A673 (cell line): ENCODE data around the gene RALGAPA1. TPM values are rescaled to one million over a fixed set of nuclear protein-coding genes. Genes with fewer than 3 reads are reported as not detected.
"Not testable (repeated sequence)": the region's sequence is repeated elsewhere in the genome, so short reads cannot be mapped to it uniquely, and the experiment has no call there.

ENCODE experiments used
- BruUV-seq: library from RNA; stranded (reverse); fragments of 400-500 nt; replicated peaks from 2 replicates; lab custom pipeline; 2021; lab: Mats Ljungman, UMichigan
- CTCF ChIA-PET: fragments of 300-600 bp; sonication (Branson Sonifier 250); formaldehyde crosslinking; loops from one replicate; lab custom pipeline; 2022; ENCODE audit warnings: antibody characterized with exemption; lab: Charles Lee
- POLR2A ChIA-PET: fragments of 300-600 bp; sonication (Branson Sonifier 250); formaldehyde crosslinking; loops from one replicate; lab custom pipeline; 2022; ENCODE audit warnings: antibody characterized with exemption; ENCODE audit not compliant: low non-redundant PET; lab: Charles Lee
- DNase-seq: peaks from one replicate; pipeline ENCODE4 v3.0.0-alpha.2; 2015; ENCODE audit warnings: low spot score
- H3K27ac ChIP-seq: fragments of 200-600 bp; sonication (generic); 2 replicates; pipeline ENCODE4 v1.5.1; 2016; ENCODE audit warnings: mixed run types, low read depth, mild to moderate bottlenecking, mixed read lengths, antibody characterized with exemption, low read length; ENCODE audit not compliant: poor library complexity, severe bottlenecking
- H3K27me3 ChIP-seq: fragments of 200-600 bp; sonication (generic); replicated peaks from 2 replicates; pipeline ENCODE4 v1.6.1; 2017; ENCODE audit warnings: mixed run types, low read depth, mild to moderate bottlenecking, mixed read lengths, antibody characterized with exemption, low read length; ENCODE audit not compliant: insufficient read depth, poor library complexity
- H3K36me3 ChIP-seq: fragments of 200-600 bp; sonication (generic); 2 replicates; pipeline ENCODE4 v1.6.1; 2016; ENCODE audit warnings: mixed run types, mild to moderate bottlenecking, mixed read lengths, antibody characterized with exemption, low read length; ENCODE audit not compliant: insufficient read depth, poor library complexity, severe bottlenecking
- H3K4me1 ChIP-seq: fragments of 200-600 bp; sonication (generic); 2 replicates; pipeline ENCODE4 v1.6.1; 2017; ENCODE audit warnings: mixed run types, mild to moderate bottlenecking, mixed read lengths, antibody characterized with exemption, low read length; ENCODE audit not compliant: insufficient read depth, poor library complexity, severe bottlenecking
- H3K4me3 ChIP-seq: fragments of 200-600 bp; sonication (generic); 2 replicates; pipeline ENCODE4 v1.5.1; 2016; ENCODE audit warnings: low read depth, mixed run types, mild to moderate bottlenecking, mixed read lengths, low read length; ENCODE audit not compliant: poor library complexity, severe bottlenecking
- H3K9me3 ChIP-seq: fragments of 200-600 bp; sonication (generic); 2 replicates; pipeline ENCODE4 v1.6.1; 2016; ENCODE audit warnings: mixed run types, low read depth, mild to moderate bottlenecking, mixed read lengths, antibody characterized with exemption, low read length; ENCODE audit not compliant: poor library complexity, severe bottlenecking
- CTCF ChIP-seq: fragments of 300-800, 200-600 bp; sonication (generic); conservative IDR thresholded peaks from 2 replicates; pipeline ENCODE4 v1.5.1; 2017; ENCODE audit warnings: low read depth, mild to moderate bottlenecking, antibody characterized with exemption, low read length, moderate library complexity, mixed read lengths
- EZH2 ChIP-seq: fragments of 200-600 bp; sonication (generic); IDR thresholded peaks from 2 replicates; pipeline ENCODE4 v1.6.1; 2017; ENCODE audit warnings: borderline replicate concordance, low read depth, mild to moderate bottlenecking, mixed read lengths, antibody characterized with exemption, low read length; ENCODE audit not compliant: poor library complexity, severe bottlenecking
- intact Hi-C: fragments of 100-400 bp; cut with micrococcal nuclease; formaldehyde crosslinking; loops from one replicate; pipeline ENCODE4 v1.10.0; 2022; ENCODE audit not compliant: unreplicated experiment
- total RNA-seq: library from RNA; stranded (reverse); gene quantifications from 2 replicates; pipeline ENCODE4 v1.2.3, GENCODE V29; 2021

The RALGAPA1 gene
- total RNA-seq, 1 experiment from 2014 or later = 42.4 TPM

DNA sequence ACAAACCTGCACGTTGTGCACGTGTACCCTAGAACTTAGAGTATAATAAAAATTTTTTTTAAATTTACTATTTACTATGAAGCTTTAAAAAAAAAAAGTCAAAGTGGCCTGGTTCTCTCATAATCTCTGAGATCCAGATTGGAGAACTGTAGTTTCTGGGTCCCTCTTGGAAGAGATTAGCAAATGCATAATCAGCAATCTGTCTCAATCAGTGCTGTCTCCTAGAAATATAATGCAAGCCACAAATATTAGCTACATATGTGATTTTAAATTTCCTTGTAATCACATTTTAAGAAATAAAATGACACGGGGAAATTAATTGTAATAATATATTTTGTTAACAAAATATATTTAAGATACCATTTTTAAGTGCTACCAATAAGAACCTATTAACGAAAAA, 32.3 kb downstream of the RALGAPA1 start:
- Histone ChIP-seq H3K4me1 (no peaks in the 10 kb centered on the region), H3K9me3 (peaks cover 3% of the 10 kb centered on the region), H3K27ac (no peak overlapping the region), H3K27me3 (no peaks in the 10 kb centered on the region), H3K4me3 (no peak overlapping the region), H3K36me3 (no peaks in the 10 kb centered on the region)
- intact Hi-C loops = no loop called here
- BruUV-seq = no TSS peak
- no peak for DNase-seq
- CTCF ChIA-PET = interaction anchor here (0.6 kb wide), 1 partner anchor 80 kb away, joined by 4 read pairs; no protein-coding TSS in a partner anchor
- TF ChIP-seq EZH2 (no peak), CTCF (no peak)
- POLR2A ChIA-PET = no interaction called here

DNA sequence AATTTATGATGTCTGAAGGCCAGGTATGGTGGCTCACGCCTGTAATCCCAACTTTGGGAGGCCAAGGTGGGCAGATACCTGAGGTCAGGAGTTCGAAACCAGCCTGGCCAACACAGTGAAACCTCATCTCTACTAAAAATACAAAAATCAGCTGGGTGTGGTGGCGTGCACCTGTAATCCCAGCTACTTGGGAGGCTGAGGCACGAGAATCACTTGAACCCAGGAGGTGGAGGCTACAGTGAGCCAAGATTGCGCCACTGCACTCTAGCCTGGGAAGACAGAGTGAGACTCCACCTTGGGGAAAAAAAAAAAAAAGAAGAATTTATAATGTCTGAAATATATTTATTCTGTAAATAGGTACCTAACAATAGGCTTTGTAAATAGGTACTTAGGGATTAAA, 33.0 kb downstream of the RALGAPA1 start:
- H3K9me3 ChIP-seq, H3K27me3 ChIP-seq, DNase-seq, H3K36me3 ChIP-seq, BruUV-seq, H3K4me3 ChIP-seq, POLR2A ChIA-PET, CTCF ChIA-PET, H3K27ac ChIP-seq, intact Hi-C loops, H3K4me1 ChIP-seq: not testable (repeated sequence)

DNA sequence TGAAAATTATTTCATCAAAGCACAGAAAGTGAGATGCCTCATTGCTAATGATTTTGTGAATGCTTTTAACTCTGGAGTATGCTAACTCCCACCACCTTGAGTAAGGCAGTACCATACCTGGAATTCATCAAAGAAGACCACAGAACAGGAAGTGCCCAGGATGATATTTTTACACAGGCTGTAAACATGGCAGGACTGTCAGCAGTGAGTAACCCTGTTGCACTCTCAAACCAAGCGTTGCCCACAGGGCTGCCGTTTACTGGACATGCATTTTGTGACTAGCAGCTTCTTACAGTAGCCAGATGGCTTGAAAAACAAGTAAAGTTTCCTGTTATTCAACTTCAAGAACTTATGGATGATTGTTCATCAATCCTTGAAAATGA, 42.4 kb downstream of the RALGAPA1 start:
- no peak for DNase-seq
- POLR2A ChIA-PET = no interaction called here
- no peaks in the 10 kb centered on the region for H3K9me3 ChIP-seq

More for the DNA sequence above, 42.4 kb downstream of the RALGAPA1 start:
- Histone ChIP-seq H3K4me3 (no peak overlapping the region), H3K36me3 (no peaks in the 10 kb centered on the region), H3K27ac (no peak overlapping the region), H3K4me1 (no peaks in the 10 kb centered on the region), H3K27me3 (no peaks in the 10 kb centered on the region)
- CTCF ChIA-PET = no interaction called here
- BruUV-seq = no TSS peak
- no peak for TF ChIP-seq CTCF
- TF ChIP-seq EZH2 = no peak
- intact Hi-C loops = no loop called here
